Left lung (tissue), 10 donors: ENCODE results near the gene PLPP7. TPM values are rescaled to one million over a fixed set of nuclear protein-coding genes. Genes with fewer than 3 reads are reported as not detected.
"Not testable (repeated sequence)": the region's sequence is repeated elsewhere in the genome, so short reads cannot be mapped to it uniquely, and the experiment has no call there.

Source experiments
- ATAC-seq: fragments of 200-7000 bp; cut with Tn5 transposase; one replicate; pipeline ENCODE4 v1.9.1; 2020; ENCODE audit warnings: moderate library complexity
- DNase-seq, 4 donors: peaks; one replicate each; pipeline ENCODE4 v3.0.0-alpha.2; 2013 to 2020
- H3K27ac ChIP-seq, 2 donors: fragments of 200-600 bp; sonication (generic) in 1 of 2; one replicate each; pipeline versions ENCODE4 v1.5.0 to v1.8.0; 2020 to 2021
- H3K27me3 ChIP-seq, 2 donors: fragments of 200-600 bp; sonication (generic) in 1 of 2; one replicate each; pipeline versions ENCODE4 v1.5.0 to v1.8.0; 2020 to 2021
- H3K36me3 ChIP-seq, 2 donors: fragments of 200-600 bp; sonication (generic) in 1 of 2; one replicate each; pipeline versions ENCODE4 v1.5.0 to v1.8.0; 2020 to 2021
- H3K4me1 ChIP-seq, 2 donors: fragments of 200-600 bp; one replicate each; pipeline ENCODE4 v1.8.0; 2021
- H3K4me3 ChIP-seq, 2 donors: fragments of 200-600 bp; sonication (generic) in 1 of 2; one replicate each; pipeline versions ENCODE4 v1.5.0 to v1.8.0; 2020 to 2021; ENCODE audit warnings: mild to moderate bottlenecking in 1 of 2
- H3K9me3 ChIP-seq, 2 donors: fragments of 200-600 bp; sonication (generic) in 1 of 2; one replicate each; pipeline versions ENCODE4 v1.5.0 to v1.8.0; 2020 to 2021
- intact Hi-C, 2 donors: fragments of 100-400 bp; cut with DNase I; formaldehyde crosslinking; loops; one replicate each; pipeline versions ENCODE4 v1.11.2 to v1.14.2; 2022
- polyA plus RNA-seq, 6 donors: library from polyadenylated mRNA; unstranded; fragments of 120-200 nt; gene quantifications; one replicate each; pipeline ENCODE4 v1.2.1, GENCODE V29; 2013; ENCODE audit not compliant: insufficient read length in 6 of 6
- total RNA-seq, 2 donors: library from RNA; stranded (reverse); fragmentation: NEBNext Ultra II Directional; extraction: Animal tissue kit (Norgen Biotek cat#: 25700); gene quantifications; one replicate each; pipeline ENCODE4 v1.2.1, GENCODE V29; 2021
- TF ChIP-seq, protein P1 (sequence below), 2 donors: fragments of 200-600 bp; sonication (generic) in 1 of 2; IDR thresholded peaks; one replicate each; pipeline versions ENCODE4 v1.5.0 to v1.8.0; 2021; ENCODE audit warnings: antibody characterized with exemption in 2 of 2
- donor health status: DM: no; HTN: yes; CAD: no.
- donor health status: DM: no; HTN: no; CAD: no.

The PLPP7 gene
- total and polyA plus RNA-seq, 8 donors = 1.1 to 2.3 (median 1.4) TPM

GRCh38 chr9:131329241-131329641 lies 39.7 kb downstream of the PLPP7 start:
- Histone ChIP-seq H3K4me1 (peaks cover 0 to 3% of the 10 kb centered on the region in 2 donors), H3K27ac (no peak overlapping the region), H3K9me3 (no peaks in the 10 kb centered on the region), H3K27me3 (no peaks in the 10 kb centered on the region), H3K36me3 (no peaks in the 10 kb centered on the region), H3K4me3 (no peak overlapping the region)
- ATAC-seq (no peak), DNase-seq (no peak)
- intact Hi-C loops = no loop called here
- TF ChIP-seq, protein P1, sequence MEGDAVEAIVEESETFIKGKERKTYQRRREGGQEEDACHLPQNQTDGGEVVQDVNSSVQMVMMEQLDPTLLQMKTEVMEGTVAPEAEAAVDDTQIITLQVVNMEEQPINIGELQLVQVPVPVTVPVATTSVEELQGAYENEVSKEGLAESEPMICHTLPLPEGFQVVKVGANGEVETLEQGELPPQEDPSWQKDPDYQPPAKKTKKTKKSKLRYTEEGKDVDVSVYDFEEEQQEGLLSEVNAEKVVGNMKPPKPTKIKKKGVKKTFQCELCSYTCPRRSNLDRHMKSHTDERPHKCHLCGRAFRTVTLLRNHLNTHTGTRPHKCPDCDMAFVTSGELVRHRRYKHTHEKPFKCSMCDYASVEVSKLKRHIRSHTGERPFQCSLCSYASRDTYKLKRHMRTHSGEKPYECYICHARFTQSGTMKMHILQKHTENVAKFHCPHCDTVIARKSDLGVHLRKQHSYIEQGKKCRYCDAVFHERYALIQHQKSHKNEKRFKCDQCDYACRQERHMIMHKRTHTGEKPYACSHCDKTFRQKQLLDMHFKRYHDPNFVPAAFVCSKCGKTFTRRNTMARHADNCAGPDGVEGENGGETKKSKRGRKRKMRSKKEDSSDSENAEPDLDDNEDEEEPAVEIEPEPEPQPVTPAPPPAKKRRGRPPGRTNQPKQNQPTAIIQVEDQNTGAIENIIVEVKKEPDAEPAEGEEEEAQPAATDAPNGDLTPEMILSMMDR (IDR thresholded peaks at IDR 0.05) = no peak

GRCh38 chr9:131330814-131331600 lies 41.5 kb downstream of the PLPP7 start:
- H3K36me3 ChIP-seq = no peaks in the 10 kb centered on the region
- no peak overlapping the region for H3K4me3 ChIP-seq
- TF ChIP-seq, protein P1 (IDR thresholded peaks at IDR 0.05) = no peak
- no peaks in the 10 kb centered on the region for H3K9me3 ChIP-seq
- no peak overlapping the region for H3K27ac ChIP-seq
- peaks cover 0 to 3% of the 10 kb centered on the region in 2 donors for H3K4me1 ChIP-seq
- ATAC-seq (no peak), DNase-seq (peak in 1 of 4 donors; percentile 11)
- intact Hi-C loops = no loop called here
- H3K27me3 ChIP-seq = no peaks in the 10 kb centered on the region

DNA sequence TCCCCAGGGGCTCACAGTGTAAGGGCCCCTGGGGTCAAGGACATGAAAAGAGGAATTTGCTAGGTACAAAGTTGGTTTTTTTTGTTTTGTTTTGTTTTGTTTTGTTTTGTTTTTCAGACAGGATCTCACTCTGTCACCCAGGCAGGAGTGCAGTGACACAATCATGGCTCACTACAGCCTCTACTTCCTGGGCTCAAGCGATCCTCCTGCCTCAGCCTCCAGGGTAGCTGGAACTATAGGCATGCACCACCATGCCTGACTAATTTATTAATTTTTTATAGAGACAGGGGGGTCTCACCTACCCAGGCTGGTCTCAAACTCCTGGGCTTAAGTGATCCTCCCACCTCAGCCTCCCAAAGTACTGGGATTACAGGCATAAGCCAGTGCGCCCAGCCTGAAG lies 42.5 kb downstream of the PLPP7 start:
- H3K4me3 ChIP-seq, intact Hi-C loops, H3K4me1 ChIP-seq, H3K27ac ChIP-seq, DNase-seq, H3K36me3 ChIP-seq, H3K27me3 ChIP-seq, H3K9me3 ChIP-seq, ATAC-seq: not testable (repeated sequence)

- DNase-seq (no peak), ATAC-seq (no peak)
- no peak overlapping the region for H3K4me3 ChIP-seq
- intact Hi-C loops = no loop called here
- no peaks in the 10 kb centered on the region for H3K27me3 ChIP-seq
- TF ChIP-seq, protein P1 (IDR thresholded peaks at IDR 0.05) = no peak
- H3K27ac ChIP-seq = no peak overlapping the region
- no peaks in the 10 kb centered on the region for H3K9me3 ChIP-seq
- no peaks in the 10 kb centered on the region for H3K36me3 ChIP-seq
- H3K4me1 ChIP-seq = no peaks in the 10 kb centered on the region
Measured at GRCh38 chr9:131333771-131334628, 44.5 kb downstream of the PLPP7 start.

DNA sequence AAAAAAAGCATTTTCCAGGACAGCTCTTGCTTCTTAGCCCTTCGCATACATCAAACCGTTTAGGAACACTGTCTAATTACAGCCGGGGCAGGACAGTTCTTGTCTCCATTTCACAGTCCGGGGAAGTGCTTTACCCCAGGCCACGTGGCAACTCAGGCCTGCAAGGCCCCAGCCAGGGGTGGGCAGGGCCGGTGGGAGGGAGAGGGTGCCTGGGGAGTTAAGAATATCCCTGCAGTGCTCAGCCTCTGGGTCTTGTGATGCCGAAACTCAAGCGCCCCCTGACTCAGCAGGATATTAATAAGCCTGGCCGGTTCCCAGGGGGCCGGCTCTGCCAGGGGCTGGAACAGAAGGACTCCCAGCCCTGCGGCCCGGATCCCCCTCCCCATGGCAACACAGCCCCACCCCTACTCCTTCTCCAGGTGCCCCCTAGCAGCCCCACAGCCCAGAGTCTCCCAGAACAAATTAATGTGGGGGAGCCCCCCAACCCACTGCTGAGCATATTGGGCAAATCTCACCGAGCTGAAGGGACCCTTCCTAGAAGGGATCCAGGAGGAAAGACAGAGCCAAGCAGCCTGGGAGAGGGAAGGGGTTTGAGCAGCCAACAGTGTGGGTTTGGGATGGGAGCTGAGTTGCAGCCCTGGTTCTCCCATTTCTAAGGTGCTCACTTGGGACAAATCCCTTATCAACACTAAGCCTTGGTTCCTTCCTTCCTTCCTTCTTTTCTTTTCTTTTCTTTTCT lies 45.3 kb downstream of the PLPP7 start:
- ATAC-seq (peak; percentile 16), DNase-seq (peak in 1 of 4 donors; percentile 41)
- H3K9me3 ChIP-seq = no peaks in the 10 kb centered on the region
- no peaks in the 10 kb centered on the region for H3K36me3 ChIP-seq
- no peak overlapping the region for H3K4me3 ChIP-seq
- no peak overlapping the region for H3K27ac ChIP-seq
- no peaks in the 10 kb centered on the region for H3K27me3 ChIP-seq
- TF ChIP-seq, protein P1 (IDR thresholded peaks at IDR 0.05) = no peak
- intact Hi-C loops = loop anchor here in 1 of 2 donors (5.0 kb wide), 2 partner anchors 157 to 277 kb away; no protein-coding TSS in a partner anchor
- no peaks in the 10 kb centered on the region for H3K4me1 ChIP-seq
